Measurements from ENCODE around the gene ERC2.

Gene ERC2

GRCh38 chr3:55737186-55737585 is 731.1 kb downstream of the ERC2 start:
- H3K9ac ChIP-seq (ENCODE audit: low read depth, low read length), result no peak overlapping the region
- no peaks in the 10 kb centered on the region for H3K27me3 ChIP-seq (ENCODE audit: insufficient read depth, low read length)
- H3K36me3 ChIP-seq (ENCODE audit: insufficient read depth, low read depth, low read length), result no peaks in the 10 kb centered on the region
- H3K27ac ChIP-seq (ENCODE audit: low read length), result no peak overlapping the region
- H3K4me3 ChIP-seq (ENCODE audit: low read length), result no peak overlapping the region
- no peaks in the 10 kb centered on the region for H3K4me1 ChIP-seq (ENCODE audit: insufficient read depth, low read length)
- no peaks in the 10 kb centered on the region for H3K9me3 ChIP-seq (ENCODE audit: insufficient read depth, low read depth, low read length)

- no peak overlapping the region for H3K9ac ChIP-seq (ENCODE audit: low read depth, low read length)
- no peak overlapping the region for H3K4me3 ChIP-seq (ENCODE audit: low read length)
- no peaks in the 10 kb centered on the region for H3K4me1 ChIP-seq (ENCODE audit: insufficient read depth, low read length)
- no peaks in the 10 kb centered on the region for H3K9me3 ChIP-seq (ENCODE audit: insufficient read depth, low read depth, low read length)
- H3K36me3 ChIP-seq (ENCODE audit: insufficient read depth, low read depth, low read length), result no peaks in the 10 kb centered on the region
- H3K27me3 ChIP-seq (ENCODE audit: insufficient read depth, low read length), result no peaks in the 10 kb centered on the region
- no peak overlapping the region for H3K27ac ChIP-seq (ENCODE audit: low read length)
These were observed 732.3 kb downstream of the ERC2 start for GRCh38 chr3:55735976-55736375.

DNA sequence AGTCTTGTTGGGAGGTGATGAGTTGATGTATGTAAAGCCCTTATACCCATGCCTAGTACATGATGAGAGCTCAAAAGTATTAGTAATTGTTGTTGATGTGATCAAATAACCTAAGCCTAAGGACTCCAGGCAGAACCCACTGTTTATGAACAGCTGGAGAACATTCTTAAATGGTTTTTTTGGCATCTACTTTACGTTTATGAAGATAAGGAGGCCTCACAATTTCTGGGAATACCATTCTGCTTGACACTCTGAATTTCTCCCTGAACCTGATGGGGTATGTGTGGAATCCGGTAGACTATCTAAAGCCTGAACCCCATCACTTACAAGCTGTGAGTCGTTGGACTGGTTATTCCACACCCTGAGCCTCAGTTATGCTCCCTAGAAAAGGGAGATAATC is 736.5 kb downstream of the ERC2 start:
- Histone ChIP-seq H3K4me3 (ENCODE audit: low read length) (no peak overlapping the region), H3K36me3 (ENCODE audit: insufficient read depth, low read depth, low read length) (no peaks in the 10 kb centered on the region), H3K27ac (ENCODE audit: low read length) (no peak overlapping the region), H3K27me3 (ENCODE audit: insufficient read depth, low read length) (no peaks in the 10 kb centered on the region), H3K9me3 (ENCODE audit: insufficient read depth, low read depth, low read length) (no peaks in the 10 kb centered on the region), H3K4me1 (ENCODE audit: insufficient read depth, low read length) (no peaks in the 10 kb centered on the region), H3K9ac (ENCODE audit: low read depth, low read length) (no peak overlapping the region)

DNA sequence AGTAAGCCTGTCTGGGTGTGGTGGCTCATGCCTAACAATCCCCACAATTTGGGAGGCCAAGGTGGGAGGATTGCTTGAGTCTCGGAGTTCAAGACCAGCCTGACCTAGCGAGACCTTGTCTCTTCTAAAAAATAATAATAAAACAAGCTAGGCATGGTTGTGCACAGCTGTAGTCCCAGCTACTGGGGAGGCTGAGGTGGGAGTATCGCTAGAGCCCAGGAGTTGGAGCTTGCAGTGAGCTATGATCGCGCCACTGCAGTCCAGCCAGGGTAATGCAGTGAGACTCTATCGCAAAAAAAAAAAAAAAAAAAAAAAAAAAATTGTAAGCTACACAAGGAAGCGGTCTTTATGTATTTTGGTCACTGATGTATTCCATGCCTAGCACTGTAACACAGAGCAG is 738.7 kb downstream of the ERC2 start:
- Histone ChIP-seq H3K36me3 (ENCODE audit: insufficient read depth, low read depth, low read length) (no peaks in the 10 kb centered on the region), H3K4me3 (ENCODE audit: low read length) (no peak overlapping the region), H3K9me3 (ENCODE audit: insufficient read depth, low read depth, low read length) (no peaks in the 10 kb centered on the region), H3K9ac (ENCODE audit: low read depth, low read length) (no peak overlapping the region), H3K27ac (ENCODE audit: low read length) (no peak overlapping the region), H3K4me1 (ENCODE audit: insufficient read depth, low read length) (peaks cover 11% of the 10 kb centered on the region; the same call in 1 of the 2 replicates), H3K27me3 (ENCODE audit: insufficient read depth, low read length) (no peaks in the 10 kb centered on the region)

DNA sequence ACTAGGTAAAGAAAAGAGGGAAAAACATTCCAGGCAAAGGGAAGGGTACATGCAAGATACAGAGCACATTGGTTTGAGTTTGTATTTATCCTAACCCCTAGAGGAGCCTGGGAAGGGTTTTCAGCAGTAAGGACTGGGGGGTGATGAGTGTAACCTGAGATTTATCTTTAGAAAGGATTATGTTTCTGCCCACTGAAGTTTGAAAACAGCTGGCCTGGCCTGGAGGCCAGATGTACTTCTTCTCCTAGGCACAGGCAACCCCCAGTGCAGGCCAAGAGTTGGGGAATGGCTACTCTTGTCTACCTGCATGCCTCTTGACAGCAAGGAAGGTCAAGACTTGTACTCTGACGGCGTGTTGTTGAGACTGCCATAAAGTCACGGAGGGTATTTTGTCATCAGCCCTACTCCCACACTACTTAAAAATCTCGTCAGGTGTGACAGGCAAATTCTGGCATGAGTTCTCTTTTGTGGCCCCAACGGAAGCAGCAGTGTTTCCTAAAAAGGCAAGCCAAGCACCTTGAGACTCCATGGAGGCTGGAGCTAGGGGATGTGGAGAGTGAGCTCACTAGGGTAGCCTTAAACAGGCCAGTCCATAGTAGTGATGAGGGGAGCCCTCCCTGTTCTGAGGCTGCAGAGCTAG is 739.7 kb downstream of the ERC2 start:
- H3K9ac ChIP-seq (ENCODE audit: low read depth, low read length), result no peak overlapping the region
- H3K36me3 ChIP-seq (ENCODE audit: insufficient read depth, low read depth, low read length), result no peaks in the 10 kb centered on the region
- H3K27me3 ChIP-seq (ENCODE audit: insufficient read depth, low read length), result no peaks in the 10 kb centered on the region
- H3K4me3 ChIP-seq (ENCODE audit: low read length), result no peak overlapping the region
- H3K27ac ChIP-seq (ENCODE audit: low read length), result no peak overlapping the region
- H3K9me3 ChIP-seq (ENCODE audit: insufficient read depth, low read depth, low read length), result no peaks in the 10 kb centered on the region
- H3K4me1 ChIP-seq (ENCODE audit: insufficient read depth, low read length), result peaks cover 12% of the 10 kb centered on the region; the same call in 1 of the 2 replicates

GRCh38 chr3:55726501-55726775 is 741.8 kb downstream of the ERC2 start:
- Histone ChIP-seq H3K9me3 (ENCODE audit: insufficient read depth, low read depth, low read length) (no peaks in the 10 kb centered on the region), H3K4me3 (ENCODE audit: low read length) (no peak overlapping the region), H3K27me3 (ENCODE audit: insufficient read depth, low read length) (no peaks in the 10 kb centered on the region), H3K36me3 (ENCODE audit: insufficient read depth, low read depth, low read length) (no peaks in the 10 kb centered on the region), H3K27ac (ENCODE audit: low read length) (no peak overlapping the region), H3K9ac (ENCODE audit: low read depth, low read length) (no peak overlapping the region), H3K4me1 (ENCODE audit: insufficient read depth, low read length) (peaks cover 12% of the 10 kb centered on the region; the same call in 1 of the 2 replicates)

DNA sequence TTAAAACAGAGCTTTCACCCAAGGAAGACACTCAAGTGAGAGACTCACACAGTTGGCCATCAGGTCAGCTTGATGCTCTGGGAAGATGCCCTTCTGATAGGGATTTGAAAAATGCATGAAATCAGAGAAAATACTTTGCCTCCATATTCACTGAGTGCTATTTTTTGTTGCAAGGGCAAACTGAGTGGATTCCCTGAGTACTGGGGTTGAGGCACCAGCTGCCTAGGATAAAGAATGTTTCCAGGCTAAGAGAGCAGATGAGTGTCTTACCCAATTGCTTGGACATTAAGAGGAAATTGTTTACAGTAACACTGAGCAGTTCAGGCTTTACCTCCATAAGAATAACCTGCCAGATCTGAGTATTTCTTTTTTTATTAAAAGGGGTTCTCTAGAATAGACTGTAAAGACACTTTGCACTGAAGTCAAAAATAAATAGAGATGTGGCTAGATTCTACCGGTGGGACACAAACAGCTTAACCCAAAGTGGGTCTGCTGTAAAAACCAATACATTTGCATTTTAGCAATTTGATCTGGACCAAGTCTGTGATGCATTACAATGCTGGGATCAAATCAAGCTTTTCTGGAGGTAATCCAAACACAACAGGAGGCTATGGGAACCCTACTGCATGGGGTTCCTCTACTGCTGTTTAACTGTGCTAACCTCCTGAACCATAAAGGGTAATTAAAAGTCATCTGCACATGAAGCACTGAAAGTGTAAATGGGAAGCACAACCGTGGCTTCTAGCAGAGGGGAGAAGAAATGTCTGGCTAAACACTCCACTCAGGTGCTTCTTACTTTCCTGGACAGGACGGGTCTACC is 742.4 kb downstream of the ERC2 start:
- Histone ChIP-seq H3K27ac (ENCODE audit: low read length) (no peak overlapping the region), H3K9me3 (ENCODE audit: insufficient read depth, low read depth, low read length) (no peaks in the 10 kb centered on the region), H3K4me3 (ENCODE audit: low read length) (no peak overlapping the region), H3K9ac (ENCODE audit: low read depth, low read length) (no peak overlapping the region), H3K27me3 (ENCODE audit: insufficient read depth, low read length) (no peaks in the 10 kb centered on the region), H3K36me3 (ENCODE audit: insufficient read depth, low read depth, low read length) (no peaks in the 10 kb centered on the region), H3K4me1 (ENCODE audit: insufficient read depth, low read length) (peaks cover 12% of the 10 kb centered on the region; the same call in 1 of the 2 replicates)

DNA sequence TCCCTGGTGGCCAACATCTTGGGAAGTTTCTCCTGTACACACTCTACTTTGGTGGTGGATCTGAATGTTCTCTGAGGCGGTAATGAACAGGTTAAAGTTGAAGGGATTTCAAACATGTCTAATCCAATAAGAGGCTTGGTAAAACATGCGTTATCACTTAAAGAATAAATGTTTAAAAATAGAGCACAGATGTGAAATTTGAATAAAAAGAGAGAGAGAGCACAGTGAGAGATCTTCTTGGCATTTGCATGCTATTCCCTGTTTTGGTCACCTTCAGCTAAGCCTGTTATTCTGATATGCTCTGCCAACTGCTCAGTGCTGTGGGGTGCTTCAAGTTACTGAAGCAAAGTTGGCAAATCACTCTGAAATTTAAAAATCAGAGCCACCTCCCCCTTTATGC is 743.4 kb downstream of the ERC2 start:
- H3K9ac ChIP-seq (ENCODE audit: low read depth, low read length), result no peak overlapping the region
- H3K36me3 ChIP-seq (ENCODE audit: insufficient read depth, low read depth, low read length), result no peaks in the 10 kb centered on the region
- no peaks in the 10 kb centered on the region for H3K27me3 ChIP-seq (ENCODE audit: insufficient read depth, low read length)
- H3K4me1 ChIP-seq (ENCODE audit: insufficient read depth, low read length), result peaks cover 12% of the 10 kb centered on the region; the same call in 1 of the 2 replicates
- no peak overlapping the region for H3K27ac ChIP-seq (ENCODE audit: low read length)
- no peaks in the 10 kb centered on the region for H3K9me3 ChIP-seq (ENCODE audit: insufficient read depth, low read depth, low read length)
- no peak overlapping the region for H3K4me3 ChIP-seq (ENCODE audit: low read length)

DNA sequence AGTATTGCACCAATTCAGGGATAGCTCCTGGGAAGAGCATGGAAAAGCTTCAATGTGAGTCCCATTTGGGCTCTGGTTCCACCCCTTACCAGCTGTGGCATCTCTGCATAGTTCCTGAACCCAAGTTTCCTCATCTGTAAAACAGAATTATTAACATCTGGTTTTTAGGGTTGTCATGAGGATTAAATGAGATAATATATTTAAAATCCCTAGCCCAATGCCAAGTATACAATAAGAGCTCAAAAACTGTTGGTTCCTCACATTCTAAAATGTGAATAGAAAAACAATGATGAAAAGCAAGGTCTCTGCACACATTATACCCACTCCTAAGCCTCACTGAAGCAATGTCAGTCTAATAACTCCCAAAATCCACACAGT is 743.9 kb downstream of the ERC2 start:
- Histone ChIP-seq H3K4me3 (ENCODE audit: low read length) (no peak overlapping the region), H3K27ac (ENCODE audit: low read length) (no peak overlapping the region), H3K9me3 (ENCODE audit: insufficient read depth, low read depth, low read length) (no peaks in the 10 kb centered on the region), H3K36me3 (ENCODE audit: insufficient read depth, low read depth, low read length) (no peaks in the 10 kb centered on the region), H3K9ac (ENCODE audit: low read depth, low read length) (no peak overlapping the region), H3K27me3 (ENCODE audit: insufficient read depth, low read length) (no peaks in the 10 kb centered on the region), H3K4me1 (ENCODE audit: insufficient read depth, low read length) (peaks cover 12% of the 10 kb centered on the region; the same call in 1 of the 2 replicates)

DNA sequence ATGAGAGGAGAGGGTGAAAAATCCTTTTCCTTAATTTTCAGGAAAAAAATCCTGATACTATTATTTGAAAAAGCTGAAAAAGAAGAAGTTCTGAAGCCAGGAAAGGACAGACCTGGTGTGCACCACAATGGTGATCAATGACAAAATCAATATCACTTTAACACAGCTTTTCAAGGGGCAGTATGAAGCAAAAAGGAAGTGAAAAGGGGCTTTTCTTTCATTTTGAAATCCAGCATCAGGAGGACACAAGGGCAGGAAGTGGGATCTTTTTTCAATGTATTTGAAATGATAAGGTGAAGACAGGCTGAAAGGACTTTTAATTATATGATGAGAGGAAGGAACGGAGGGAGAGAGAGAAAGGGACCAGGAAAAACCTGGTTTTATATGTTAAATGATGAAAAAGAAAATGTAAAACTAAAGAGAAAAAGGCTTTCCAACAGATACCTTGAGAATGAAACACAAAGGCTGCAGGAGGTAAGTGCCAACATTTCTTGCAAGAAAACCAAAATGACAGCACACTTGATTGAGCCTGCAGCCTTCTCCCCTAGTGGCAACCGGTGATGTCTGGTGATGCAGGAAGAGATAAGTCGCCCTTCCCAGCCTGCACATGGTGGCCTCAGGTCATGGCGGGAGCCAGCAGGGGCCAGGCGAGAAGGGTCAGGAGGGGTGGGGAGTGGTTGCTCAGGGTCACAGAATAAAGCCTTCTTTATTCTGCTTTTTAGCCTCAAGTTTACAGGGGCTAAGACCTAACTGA is 744.4 kb downstream of the ERC2 start:
- Histone ChIP-seq H3K4me1 (ENCODE audit: insufficient read depth, low read length) (peaks cover 12% of the 10 kb centered on the region; the same call in 1 of the 2 replicates), H3K36me3 (ENCODE audit: insufficient read depth, low read depth, low read length) (no peaks in the 10 kb centered on the region), H3K9ac (ENCODE audit: low read depth, low read length) (no peak overlapping the region), H3K27me3 (ENCODE audit: insufficient read depth, low read length) (no peaks in the 10 kb centered on the region), H3K9me3 (ENCODE audit: insufficient read depth, low read depth, low read length) (no peaks in the 10 kb centered on the region), H3K4me3 (ENCODE audit: low read length) (no peak overlapping the region), H3K27ac (ENCODE audit: low read length) (no peak overlapping the region)

GRCh38 chr3:55721716-55722484 is 746.4 kb downstream of the ERC2 start:
- H3K36me3 ChIP-seq (ENCODE audit: insufficient read depth, low read depth, low read length), result no peaks in the 10 kb centered on the region
- no peaks in the 10 kb centered on the region for H3K9me3 ChIP-seq (ENCODE audit: insufficient read depth, low read depth, low read length)
- H3K9ac ChIP-seq (ENCODE audit: low read depth, low read length), result no peak overlapping the region
- peaks cover 12% of the 10 kb centered on the region; the same call in 1 of the 2 replicates for H3K4me1 ChIP-seq (ENCODE audit: insufficient read depth, low read length)
- no peaks in the 10 kb centered on the region for H3K27me3 ChIP-seq (ENCODE audit: insufficient read depth, low read length)
- H3K27ac ChIP-seq (ENCODE audit: low read length), result no peak overlapping the region
- H3K4me3 ChIP-seq (ENCODE audit: low read length), result no peak overlapping the region

Measured in iPS-20b (cell line).